Muscle of leg (tissue), 11 donors: Measurements from ENCODE around the gene MMP24. TPM values are rescaled to one million over a fixed set of nuclear protein-coding genes. Genes with fewer than 3 reads are reported as not detected.

Experiments
- DNase-seq: peaks from one replicate; pipeline ENCODE4 v3.0.0; 2013
- H3K27ac ChIP-seq: one replicate; pipeline ENCODE4 v1.5.1; 2013; ENCODE audit warnings: mild to moderate bottlenecking, low read length, control low read depth
- H3K27me3 ChIP-seq: one replicate; pipeline ENCODE4 v1.6.1; 2013; ENCODE audit warnings: low read length; ENCODE audit not compliant: control insufficient read depth, insufficient read depth
- H3K36me3 ChIP-seq: one replicate; pipeline ENCODE4 v1.6.1; 2013; ENCODE audit warnings: low read length; ENCODE audit not compliant: control insufficient read depth, insufficient read depth
- H3K4me1 ChIP-seq: one replicate; pipeline ENCODE4 v1.6.1; 2013; ENCODE audit warnings: low read length; ENCODE audit not compliant: control insufficient read depth, insufficient read depth
- H3K4me3 ChIP-seq: one replicate; pipeline ENCODE4 v1.5.1; 2013; ENCODE audit warnings: low read length, control low read depth
- H3K9me3 ChIP-seq: replicated peaks from 2 replicates; pipeline ENCODE4 v1.6.1; 2013; ENCODE audit warnings: low read depth, low read length; ENCODE audit not compliant: control insufficient read depth
- WGBS: methylation state at CpG from one replicate; pipeline ENCODE4 v1.1.5; 2013; ENCODE audit warnings: missing lambda C conversion rate; ENCODE audit not compliant: insufficient coverage; 5-methylcytosine and 5-hydroxymethylcytosine counted together
- polyA plus RNA-seq, 8 donors: library from polyadenylated mRNA; unstranded; fragments of 120-200 nt; gene quantifications; one replicate each; pipeline versions ENCODE4 v1.2.1 to v1.2.3, GENCODE V29; 2013; ENCODE audit warnings: inconsistent platforms in 1 of 8, low replicate concordance in 1 of 8; ENCODE audit not compliant: insufficient read length in 8 of 8, insufficient read depth in 1 of 8
- total RNA-seq: library from RNA; stranded (reverse); fragments of 120-200 nt; gene quantifications from one replicate; pipeline ENCODE4 v1.2.4, GENCODE V29; 2013

MMP24 gene
- total and polyA plus RNA-seq, 9 donors: 0.27 to 0.61 (median 0.36) TPM

- Histone ChIP-seq H3K4me1 (no peaks in the 10 kb centered on the region), H3K27me3 (peaks cover 6% of the 10 kb centered on the region), H3K27ac (no peak overlapping the region), H3K36me3 (no peaks in the 10 kb centered on the region), H3K4me3 (no peak overlapping the region), H3K9me3 (no peaks in the 10 kb centered on the region)
- 53% methylated on average over 18 of the region's 23 CpGs for WGBS
- DNase-seq: no peak
Observed at GRCh38 chr20:35292504-35293285, 66.2 kb downstream of the MMP24 start.

- Histone ChIP-seq H3K9me3 (no peaks in the 10 kb centered on the region), H3K27me3 (peaks cover 6% of the 10 kb centered on the region), H3K36me3 (no peaks in the 10 kb centered on the region), H3K4me3 (no peak overlapping the region), H3K27ac (no peak overlapping the region), H3K4me1 (no peaks in the 10 kb centered on the region)
- 84% methylated on average over 18 of the region's 19 CpGs for WGBS
- no peak for DNase-seq
Observed at GRCh38 chr20:35293303-35294292, 67.1 kb downstream of the MMP24 start.

- H3K4me1 ChIP-seq: no peaks in the 10 kb centered on the region
- no peak overlapping the region for H3K27ac ChIP-seq
- no peaks in the 10 kb centered on the region for H3K36me3 ChIP-seq
- no peak for DNase-seq
- H3K9me3 ChIP-seq: no peaks in the 10 kb centered on the region
- WGBS: 6% methylated on average over 2 of the region's 5 CpGs
- H3K4me3 ChIP-seq: no peak overlapping the region
- peaks cover 6% of the 10 kb centered on the region for H3K27me3 ChIP-seq
Observed at GRCh38 chr20:35294293-35294685, 67.8 kb downstream of the MMP24 start.

GRCh38 chr20:35295058-35295457 is 68.6 kb downstream of the MMP24 start:
- Histone ChIP-seq H3K27me3 (peaks cover 6% of the 10 kb centered on the region), H3K9me3 (no peaks in the 10 kb centered on the region), H3K4me1 (no peaks in the 10 kb centered on the region), H3K27ac (no peak overlapping the region), H3K36me3 (no peaks in the 10 kb centered on the region), H3K4me3 (no peak overlapping the region)
- DNase-seq: no peak
- WGBS: 85% methylated on average over 6 of the region's 8 CpGs

GRCh38 chr20:35295674-35296073 is 69.2 kb downstream of the MMP24 start:
- 96% methylated on average over 3 of the region's 8 CpGs for WGBS
- no peaks in the 10 kb centered on the region for H3K4me1 ChIP-seq
- H3K9me3 ChIP-seq: no peaks in the 10 kb centered on the region
- H3K27me3 ChIP-seq: peaks cover 5% of the 10 kb centered on the region
- H3K36me3 ChIP-seq: no peaks in the 10 kb centered on the region
- H3K4me3 ChIP-seq: no peak overlapping the region
- H3K27ac ChIP-seq: no peak overlapping the region
- no peak for DNase-seq

- Histone ChIP-seq H3K9me3 (no peaks in the 10 kb centered on the region), H3K4me3 (no peak overlapping the region), H3K27me3 (peaks cover 4% of the 10 kb centered on the region), H3K4me1 (no peaks in the 10 kb centered on the region), H3K36me3 (no peaks in the 10 kb centered on the region), H3K27ac (no peak overlapping the region)
- 48% methylated on average over 8 of the region's 9 CpGs for WGBS
- no peak for DNase-seq
Observed at GRCh38 chr20:35296101-35296554, 69.6 kb downstream of the MMP24 start.

- Histone ChIP-seq H3K27ac (no peak overlapping the region), H3K27me3 (peaks cover 2% of the 10 kb centered on the region), H3K4me1 (no peaks in the 10 kb centered on the region), H3K9me3 (no peaks in the 10 kb centered on the region), H3K36me3 (peaks cover 5% of the 10 kb centered on the region), H3K4me3 (no peak overlapping the region)
- 70% methylated on average over 3 of the region's 8 CpGs for WGBS
- no peak for DNase-seq
Observed at GRCh38 chr20:35297155-35297554, 70.7 kb downstream of the MMP24 start.

- Histone ChIP-seq H3K9me3 (no peaks in the 10 kb centered on the region), H3K36me3 (peaks cover 6% of the 10 kb centered on the region)
- WGBS: 79% methylated on average over 12 of the region's 14 CpGs
Observed at GRCh38 chr20:35297740-35298139, 71.2 kb downstream of the MMP24 start.

GRCh38 chr20:35298264-35298663 is 71.8 kb downstream of the MMP24 start:
- peaks cover 2% of the 10 kb centered on the region for H3K27me3 ChIP-seq
- H3K4me3 ChIP-seq: no peak overlapping the region
- H3K27ac ChIP-seq: no peak overlapping the region
- H3K36me3 ChIP-seq: peaks cover 11% of the 10 kb centered on the region
- WGBS: 67% methylated on average over 3 of the region's 5 CpGs
- no peak for DNase-seq
- H3K4me1 ChIP-seq: no peaks in the 10 kb centered on the region
- no peaks in the 10 kb centered on the region for H3K9me3 ChIP-seq

More at GRCh38 chr20:35297740-35298139, 71.2 kb downstream of the MMP24 start:
- Histone ChIP-seq H3K27ac (no peak overlapping the region), H3K4me3 (no peak overlapping the region), H3K4me1 (no peaks in the 10 kb centered on the region), H3K27me3 (peaks cover 2% of the 10 kb centered on the region)
- DNase-seq: no peak

- Histone ChIP-seq H3K9me3 (no peaks in the 10 kb centered on the region), H3K4me1 (no peaks in the 10 kb centered on the region), H3K27ac (no peak overlapping the region), H3K36me3 (peaks cover 19% of the 10 kb centered on the region), H3K27me3 (peaks cover 2% of the 10 kb centered on the region), H3K4me3 (no peak overlapping the region)
- DNase-seq: no peak
- WGBS: 66% methylated on average over 4 of the region's 4 CpGs
Observed at GRCh38 chr20:35299780-35300179, 73.3 kb downstream of the MMP24 start.
